Retinal pigment epithelial cell (primary cell): ENCODE measurements around the gene CPNE2.
"Not testable (repeated sequence)": the region's sequence is repeated elsewhere in the genome, so short reads cannot be mapped to it uniquely, and the experiment has no call there.

ENCODE experiments used
- DNase-seq: peaks from one replicate; pipeline ENCODE4 v3.0.0-alpha.2; 2010; ENCODE audit warnings: low read depth
- H3K4me3 ChIP-seq: 2 replicates; pipeline ENCODE4 v1.5.1; 2011; ENCODE audit warnings: mild to moderate bottlenecking, low read length, control low read depth, moderate library complexity
- CTCF ChIP-seq: conservative IDR thresholded peaks from 2 replicates; pipeline ENCODE4 v1.5.1; 2011; ENCODE audit warnings: low read depth, low read length, control low read depth, inconsistent platforms

The CPNE2 gene

GRCh38 chr16:57061084-57061905 is 31.1 kb upstream of the CPNE2 start:
- peak; percentile 33 for DNase-seq
- TF ChIP-seq CTCF, result no peak
- H3K4me3 ChIP-seq, result no peak overlapping the region

DNA sequence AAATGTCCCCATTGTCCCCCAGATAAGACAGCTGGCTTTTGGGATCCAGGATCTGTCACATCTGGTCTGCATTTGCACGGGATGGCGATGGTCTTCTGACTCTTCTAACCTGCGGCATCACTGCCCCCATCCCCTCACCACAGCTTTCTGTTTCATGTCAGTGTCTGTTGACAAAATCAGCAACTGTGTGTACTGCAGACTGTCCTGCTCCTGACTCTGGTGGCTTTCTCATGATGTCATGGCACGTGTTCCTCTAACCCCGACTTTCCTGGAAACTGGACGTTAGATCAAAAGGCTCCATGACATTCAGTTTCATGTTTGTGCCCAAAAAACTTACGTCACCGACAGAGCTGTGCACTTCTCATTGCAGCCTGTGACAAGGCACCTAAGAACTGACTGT is 30.1 kb upstream of the CPNE2 start:
- no peak overlapping the region for H3K4me3 ChIP-seq
- TF ChIP-seq CTCF, result no peak
- DNase-seq, result no peak

DNA sequence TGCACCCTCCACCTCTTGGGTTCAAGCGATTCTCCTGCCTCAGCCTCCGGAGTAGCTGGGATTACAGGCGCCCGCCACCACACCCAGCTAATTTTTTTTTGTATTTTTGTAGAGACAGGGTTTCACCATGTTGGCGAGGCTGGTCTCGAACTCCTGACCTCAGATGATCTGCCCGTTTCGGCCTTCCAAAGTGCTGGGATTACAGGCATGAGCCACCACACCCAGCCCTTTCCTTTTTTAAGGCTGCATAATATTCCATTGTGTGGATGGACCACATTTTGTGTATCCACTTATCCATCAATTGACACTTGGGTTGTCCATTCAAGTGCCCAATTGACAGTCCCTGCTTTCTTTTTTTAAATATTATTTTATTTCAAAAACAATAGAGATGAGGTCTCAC is 29.2 kb upstream of the CPNE2 start:
- DNase-seq, H3K4me3 ChIP-seq: not testable (repeated sequence)

DNA sequence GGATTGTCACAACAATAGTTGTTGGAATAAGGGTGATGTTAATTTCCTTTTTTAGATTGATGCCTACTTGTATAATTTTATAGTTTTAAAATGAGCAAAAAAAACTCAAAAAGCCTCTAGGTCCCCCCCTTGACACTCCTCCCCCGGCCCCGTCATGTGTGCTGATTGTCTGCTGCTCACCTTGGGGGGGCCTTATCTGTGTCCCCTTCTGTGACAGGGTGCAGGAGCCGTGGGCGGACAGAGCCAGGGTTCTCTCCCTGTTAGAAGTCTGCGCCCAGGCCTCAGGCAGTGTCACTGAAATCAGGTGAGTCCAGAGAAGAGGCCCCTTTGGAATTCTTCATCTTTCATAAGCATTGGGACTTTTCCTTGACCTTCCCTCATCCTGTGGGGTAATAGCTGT is 27.4 kb upstream of the CPNE2 start:
- no peak for TF ChIP-seq CTCF
- H3K4me3 ChIP-seq, result no peak overlapping the region
- DNase-seq, result no peak

- no peak for TF ChIP-seq CTCF
- no peak overlapping the region for H3K4me3 ChIP-seq
- no peak for DNase-seq
Observed at GRCh38 chr16:57066625-57067024, 25.8 kb upstream of the CPNE2 start.

- H3K4me3 ChIP-seq, result no peak overlapping the region
- no peak for TF ChIP-seq CTCF
Observed at GRCh38 chr16:57067347-57067746, 25.0 kb upstream of the CPNE2 start.

DNA sequence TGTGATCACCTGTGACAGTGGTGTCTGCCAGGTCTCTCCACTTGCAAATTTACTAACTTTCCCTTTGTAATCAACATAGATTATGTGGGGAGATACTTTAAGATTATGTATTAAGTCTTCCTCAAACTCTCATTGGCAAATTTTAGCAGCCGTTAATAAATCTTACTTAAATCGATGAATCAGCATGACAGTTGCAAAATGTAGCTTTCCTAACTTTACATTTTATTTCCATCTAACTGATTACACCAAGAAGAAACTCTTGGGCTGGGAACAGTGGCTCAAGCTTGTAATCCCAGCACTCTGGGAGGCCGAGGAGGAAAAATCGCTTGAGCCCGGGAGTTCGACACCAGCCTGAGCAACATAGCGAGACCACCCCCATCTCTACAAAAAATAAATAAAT is 23.3 kb upstream of the CPNE2 start:
- TF ChIP-seq CTCF, result no peak
- no peak for DNase-seq
- no peak overlapping the region for H3K4me3 ChIP-seq

More at GRCh38 chr16:57067347-57067746, 25.0 kb upstream of the CPNE2 start:
- DNase-seq, result no peak
